Amniotic stem cell (primary cell): Measurements from ENCODE around the gene PREX1.

Experiments
- DNase-seq: peaks from one replicate; lab custom pipeline; 2025; lab: John Stamatoyannopoulos, UW

PREX1 gene

GRCh38 chr20:48716541-48716940 lies 111.3 kb downstream of the PREX1 start:
- no peak for DNase-seq

GRCh38 chr20:48716086-48716485 lies 111.7 kb downstream of the PREX1 start:
- DNase-seq, result no peak

GRCh38 chr20:48714764-48715163 lies 113.0 kb downstream of the PREX1 start:
- DNase-seq, result no peak

- DNase-seq, result no peak
These were observed 115.9 kb downstream of the PREX1 start for GRCh38 chr20:48711696-48712464.

- no peak for DNase-seq
These were observed 116.8 kb downstream of the PREX1 start for GRCh38 chr20:48711044-48711428.

GRCh38 chr20:48710341-48711043 lies 117.3 kb downstream of the PREX1 start:
- no peak for DNase-seq

- DNase-seq, result no peak
These were observed 118.1 kb downstream of the PREX1 start for GRCh38 chr20:48709744-48710143.

- no peak for DNase-seq
These were observed 118.6 kb downstream of the PREX1 start for GRCh38 chr20:48709058-48709691.

- no peak for DNase-seq
These were observed 119.2 kb downstream of the PREX1 start for GRCh38 chr20:48708630-48709029.

GRCh38 chr20:48708116-48708515 lies 119.7 kb downstream of the PREX1 start:
- DNase-seq, result no peak

GRCh38 chr20:48706710-48707365 lies 121.0 kb downstream of the PREX1 start:
- no peak for DNase-seq

- no peak for DNase-seq
These were observed 121.6 kb downstream of the PREX1 start for GRCh38 chr20:48706116-48706656.

GRCh38 chr20:48705240-48706115 lies 122.3 kb downstream of the PREX1 start:
- DNase-seq, result no peak

- no peak for DNase-seq
These were observed 123.0 kb downstream of the PREX1 start for GRCh38 chr20:48704761-48705160.

GRCh38 chr20:48703511-48704219 lies 124.1 kb downstream of the PREX1 start:
- DNase-seq, result no peak

- no peak for DNase-seq
These were observed 124.7 kb downstream of the PREX1 start for GRCh38 chr20:48703107-48703506.

- DNase-seq, result no peak
These were observed 125.3 kb downstream of the PREX1 start for GRCh38 chr20:48702455-48702913.

- no peak for DNase-seq
These were observed 126.1 kb downstream of the PREX1 start for GRCh38 chr20:48701702-48702101.

- DNase-seq, result no peak
These were observed 129.1 kb downstream of the PREX1 start for GRCh38 chr20:48698507-48699267.
